A549 (cell line): ENCODE results near the gene FANCG. TPM values are rescaled to one million over a fixed set of nuclear protein-coding genes. Genes with fewer than 3 reads are reported as not detected.

Experiments
- ATAC-seq, 2 experiments: fragments of 200-7000 bp in 1 of 2; fragments of >200 bp in 1 of 2; cut with Nextera tagmentation in 1 of 2; cut with Tn5 transposase in 1 of 2; 3 replicates each; pipeline versions ENCODE4 v1.8.0 to v1.9.1; 2018 to 2020; ENCODE audit warnings: mild to moderate bottlenecking in 1 of 2, moderate library complexity in 1 of 2
- CTCF ChIA-PET: fragments of 300-600 bp; sonication (Branson Sonifier 250); formaldehyde crosslinking; extraction: SDS; loops from one replicate; lab custom pipeline; 2021; ENCODE audit warnings: antibody characterized with exemption, inconsistent platforms; lab: Yijun Ruan, JAX
- POLR2A ChIA-PET: fragments of 350-600 bp; formaldehyde crosslinking; extraction: SDS; loops from one replicate; lab custom pipeline; 2021; ENCODE audit warnings: antibody characterized with exemption, inconsistent platforms; lab: Yijun Ruan, JAX
- DNase-seq, 2 experiments: peaks; one replicate each; pipeline versions ENCODE4 v3.0.0 to v3.0.0-alpha.2; 2011 to 2016; ENCODE audit warnings: low read depth in 1 of 2, low spot score in 1 of 2
- FAIRE-seq: peaks from 2 replicates; lab custom pipeline; 2011; peaks lifted over from hg19 to GRCh38; lab: Jason Lieb, UNC
- H3K27ac ChIP-seq, 2 experiments: fragments of >200 bp; sonication (Bioruptor Twin); formaldehyde crosslinking; 3 replicates each; pipeline ENCODE4 v1.5.1; 2016 to 2017
- H3K4me1 ChIP-seq: fragments of >200 bp; sonication (Bioruptor Twin); formaldehyde crosslinking; 3 replicates; pipeline ENCODE4 v1.6.1; 2016
- H3K4me2 ChIP-seq: fragments of >200 bp; sonication (Bioruptor Twin); formaldehyde crosslinking; 3 replicates; pipeline ENCODE4 v1.6.1; 2016
- H3K4me3 ChIP-seq: fragments of >200 bp; sonication (Bioruptor Twin); formaldehyde crosslinking; 3 replicates; pipeline ENCODE4 v1.5.1; 2016
- H3K9me3 ChIP-seq: fragments of >200 bp; sonication (Bioruptor Twin); formaldehyde crosslinking; 3 replicates; pipeline ENCODE4 v1.6.1; 2016
- ATOH8 ChIP-seq: fragments of 250-450 bp; sonication (Bioruptor Pico); IDR thresholded peaks from 2 replicates; pipeline ENCODE4 v1.5.0; 2020; ENCODE audit warnings: low read depth, mild to moderate bottlenecking, moderate library complexity
- BCL3 ChIP-seq: fragments of >200 bp; sonication (Bioruptor Twin); formaldehyde crosslinking; IDR thresholded peaks from 3 replicates; pipeline ENCODE4 v1.6.1; 2016
- BHLHE40 ChIP-seq: IDR thresholded peaks from 2 replicates; pipeline ENCODE4 v1.6.1; 2012; ENCODE audit warnings: low read depth, low read length, inconsistent platforms
- CBX2 ChIP-seq: fragments of 200-600 bp; sonication (generic); IDR thresholded peaks from 2 replicates; pipeline ENCODE4 v1.6.1; 2016; ENCODE audit warnings: low read depth, mild to moderate bottlenecking, borderline replicate concordance
- CBX8 ChIP-seq: fragments of 200-600 bp; sonication (generic); IDR thresholded peaks from 2 replicates; pipeline ENCODE4 v1.6.1; 2016
- CEBPB ChIP-seq, 2 experiments: fragments of >200 bp in 1 of 2; sonication (Bioruptor Twin) in 1 of 2; formaldehyde crosslinking in 1 of 2; IDR thresholded peaks; 2 replicates each; pipeline ENCODE4 v1.6.1; 2012 to 2016
- CTCF ChIP-seq: fragments of >200 bp; sonication (Bioruptor Twin); formaldehyde crosslinking; IDR thresholded peaks from 3 replicates; pipeline ENCODE4 v1.5.1; 2016
- EHMT2 ChIP-seq: fragments of 200-600 bp; sonication (generic); IDR thresholded peaks from 2 replicates; pipeline ENCODE4 v1.6.1; 2016; ENCODE audit warnings: antibody characterized with exemption, low read depth, mild to moderate bottlenecking, moderate library complexity
- ELK1 ChIP-seq: fragments of 150-350 bp; IDR thresholded peaks from 2 replicates; pipeline ENCODE4 v1.6.1; 2014; ENCODE audit warnings: low read depth, mild to moderate bottlenecking, low read length
- ESRRA ChIP-seq: fragments of 150-350 bp; IDR thresholded peaks from 2 replicates; pipeline ENCODE4 v1.6.1; 2014; ENCODE audit warnings: mild to moderate bottlenecking, low read length, borderline replicate concordance
- FOSL2 ChIP-seq, 2 experiments: fragments of 450-650 bp in 1 of 2; fragments of >200 bp in 1 of 2; sonication (Bioruptor Twin) in 1 of 2; formaldehyde crosslinking; IDR thresholded peaks; 2 replicates each; pipeline versions ENCODE4 v1.5.0 to v1.6.1; 2016 to 2020; ENCODE audit warnings: mild to moderate bottlenecking in 1 of 2, moderate library complexity in 1 of 2
- FOXS1 ChIP-seq: fragments of 250-450 bp; sonication (Bioruptor Pico); IDR thresholded peaks from 2 replicates; pipeline ENCODE4 v1.5.0; 2020; ENCODE audit warnings: mild to moderate bottlenecking, moderate library complexity
- GATA3 ChIP-seq: IDR thresholded peaks from 2 replicates; pipeline ENCODE4 v1.6.1; 2012; ENCODE audit warnings: borderline replicate concordance
- HES2 ChIP-seq: fragments of >200 bp; sonication (Bioruptor Twin); formaldehyde crosslinking; IDR thresholded peaks from 2 replicates; pipeline ENCODE4 v1.6.1; 2016
- HEYL ChIP-seq: fragments of 250-450 bp; sonication (Bioruptor Pico); IDR thresholded peaks from 2 replicates; pipeline ENCODE4 v1.8.0; 2021; ENCODE audit warnings: mild to moderate bottlenecking, moderate library complexity
- HOXA7 ChIP-seq: fragments of 250-450 bp; sonication (Bioruptor Pico); IDR thresholded peaks from 2 replicates; pipeline ENCODE4 v1.5.0; 2020; ENCODE audit warnings: mild to moderate bottlenecking, moderate library complexity
- KDM1A ChIP-seq: fragments of 200-600 bp; sonication (generic); IDR thresholded peaks from 2 replicates; pipeline ENCODE4 v1.6.1; 2016; ENCODE audit warnings: low read depth, mild to moderate bottlenecking
- KDM5A ChIP-seq: fragments of 200-600 bp; sonication (generic); IDR thresholded peaks from 2 replicates; pipeline ENCODE4 v1.6.1; 2016; ENCODE audit warnings: antibody characterized with exemption, mild to moderate bottlenecking
- MAX ChIP-seq: IDR thresholded peaks from 2 replicates; pipeline ENCODE4 v1.6.1; 2012
- MYC ChIP-seq: IDR thresholded peaks from 2 replicates; pipeline ENCODE4 v1.6.1; 2012; ENCODE audit warnings: mild to moderate bottlenecking, inconsistent platforms, low read length, improper control_type of control experiment, borderline replicate concordance
- NFE2L2 ChIP-seq: fragments of 150-350 bp; conservative IDR thresholded peaks from 2 replicates; pipeline ENCODE4 v1.6.1; 2014; ENCODE audit warnings: low read length
- NPAS2 ChIP-seq: fragments of 250-450 bp; sonication (Bioruptor Pico); IDR thresholded peaks from 2 replicates; pipeline ENCODE4 v1.8.0; 2022; ENCODE audit warnings: mild to moderate bottlenecking, moderate library complexity, borderline replicate concordance
- PBX3 ChIP-seq: IDR thresholded peaks from 2 replicates; pipeline ENCODE4 v1.6.1; 2012
- PHF8 ChIP-seq: fragments of 200-600 bp; sonication (generic); IDR thresholded peaks from 2 replicates; pipeline ENCODE4 v1.6.1; 2016; ENCODE audit warnings: low read depth, mild to moderate bottlenecking, antibody characterized with exemption, moderate library complexity, borderline replicate concordance
- POLR2A ChIP-seq: IDR thresholded peaks from 2 replicates; pipeline ENCODE4 v1.6.1; 2012; ENCODE audit warnings: mild to moderate bottlenecking, low read length
- POLR2AphosphoS2 ChIP-seq: conservative IDR thresholded peaks from 2 replicates; pipeline ENCODE4 v1.6.1; 2012; ENCODE audit warnings: low read length, improper control_type of control experiment, inconsistent platforms
- RAD21 ChIP-seq, 2 experiments: fragments of >200 bp in 1 of 2; sonication (Bioruptor Twin) in 1 of 2; formaldehyde crosslinking in 1 of 2; IDR thresholded peaks in 1 of 2; conservative IDR thresholded peaks in 1 of 2; 2 replicates in 1 of 2; 3 replicates in 1 of 2; pipeline ENCODE4 v1.6.1; 2012 to 2018; ENCODE audit warnings: inconsistent platforms in 1 of 2
- RFX5 ChIP-seq: fragments of 450-650 bp; IDR thresholded peaks from 2 replicates; pipeline ENCODE4 v1.7.1; 2014; ENCODE audit warnings: antibody characterized with exemption, mild to moderate bottlenecking, moderate library complexity
- SREBF2 ChIP-seq: fragments of 450-650 bp; IDR thresholded peaks from 2 replicates; pipeline ENCODE4 v1.6.1; 2014; ENCODE audit warnings: mild to moderate bottlenecking, moderate library complexity
- TFCP2L1 ChIP-seq: fragments of 250-450 bp; sonication (Bioruptor Pico); IDR thresholded peaks from 2 replicates; pipeline ENCODE4 v1.5.0; 2021; ENCODE audit warnings: mild to moderate bottlenecking
- TP53 ChIP-seq: fragments of 250-450 bp; sonication (Bioruptor Pico); IDR thresholded peaks from 2 replicates; pipeline ENCODE4 v1.5.0; 2021; ENCODE audit warnings: mild to moderate bottlenecking, moderate library complexity
- USF2 ChIP-seq: fragments of 450-650 bp; IDR thresholded peaks from 2 replicates; pipeline ENCODE4 v1.6.1; 2014; ENCODE audit warnings: antibody characterized with exemption
- ZC3H11A ChIP-seq: fragments of 450-650 bp; IDR thresholded peaks from 2 replicates; pipeline ENCODE4 v1.6.1; 2014; ENCODE audit warnings: antibody characterized with exemption, mild to moderate bottlenecking
- WGBS: methylation state at CpG from one replicate; pipeline ENCODE4 v1.1.6; 2017; ENCODE audit errors: missing lambda C conversion rate; 5-methylcytosine and 5-hydroxymethylcytosine counted together
- polyA plus RNA-seq, 4 experiments: library from polyadenylated mRNA; depleted of rRNA in 3 of 4; stranded (reverse); fragments of >200 nt; fragmentation: RNase III in 1 of 4; extraction: RNeasy Plus Mini Kit Qiagen cat#74134 plus additional on column Dnase treatment in 1 of 4; gene quantifications; 2 replicates in 3 of 4; 3 replicates in 1 of 4; pipeline ENCODE4 v1.2.3, GENCODE V29; 2011 to 2017

Gene FANCG
- polyA plus RNA-seq, 2 of the 4 experiments (the other 2 are of a cell fraction): 34.9 to 53.5 TPM

GRCh38 chr9:35071814-35072460, 7.8 kb downstream of the FANCG start:
- no peak for FAIRE-seq
- Histone ChIP-seq H3K4me2 (peak overlapping the region; percentile 83), H3K9me3 (no peaks in the 10 kb centered on the region), H3K27ac (peak overlapping the region; percentile 97 to 98), H3K4me3 (peak overlapping the region; percentile 92), H3K4me1 (peaks cover 28% of the 10 kb centered on the region)
- POLR2A ChIA-PET: interaction anchor here (0.7 to 3.2 kb wide), 26 partner anchors 8 to 533 kb away, joined by 3 to 47 read pairs (median 6); partner anchors contain the start of genes ATOSB, DNAJB5, FANCG and PIGO
- ATAC-seq: peak; percentile 81 to 87
- CTCF ChIA-PET: interaction anchor here (1.1 to 3.8 kb wide), 13 partner anchors 8 to 172 kb away, joined by 3 to 27 read pairs (median 5); partner anchors contain the start of genes ATOSB, FANCG and PIGO
- DNase-seq: peak; percentile 77 to 92
- WGBS: 0% methylated on average over 13 of the region's 79 CpGs
- no peak for TF ChIP-seq ZC3H11A
- TF ChIP-seq CEBPB (IDR thresholded peaks at IDR 0.05): no peak
- TF ChIP-seq RFX5: no peak
- TF ChIP-seq NPAS2 (CRISPR knock-in tag): no peak
- TF ChIP-seq PHF8: peak; percentile 82
- peak; percentile 79; the same call in 1 of the 2 replicates for TF ChIP-seq MYC
- no peak for TF ChIP-seq POLR2AphosphoS2
- no peak for TF ChIP-seq PBX3
- TF ChIP-seq ELK1: no peak
- no peak for TF ChIP-seq HEYL (CRISPR knock-in tag)
- TF ChIP-seq ESRRA: no peak
- TF ChIP-seq CBX8: no peak
- no peak for TF ChIP-seq BHLHE40
- TF ChIP-seq CBX2: no peak
- TF ChIP-seq FOSL2 (IDR thresholded peaks at IDR 0.05): no peak
- peak; percentile 31 for TF ChIP-seq FOSL2 (CRISPR knock-in tag; IDR thresholded peaks at IDR 0.05)
- TF ChIP-seq TP53 (CRISPR knock-in tag): 0 out of 2 replicates have a peak, but pooled peaks have one; percentile 13
- TF ChIP-seq KDM5A: no peak
- peak; percentile 61; the same call in 1 of the 2 replicates for TF ChIP-seq MAX
- 0 out of 2 replicates have a peak, but pooled peaks have one; percentile 29 for TF ChIP-seq ATOH8
- TF ChIP-seq USF2: no peak
- TF ChIP-seq HOXA7: 0 out of 2 replicates have a peak, but pooled peaks have one; percentile 45
- TF ChIP-seq KDM1A: no peak
- TF ChIP-seq NFE2L2: peak; percentile 60
- TF ChIP-seq HES2: no peak
- TF ChIP-seq CTCF: peak; percentile 59
- no peak for TF ChIP-seq RAD21 (conservative IDR thresholded peaks at IDR 0.05 in 1 of 2, IDR thresholded peaks at IDR 0.05 in 1 of 2)
- no peak; the same call in 1 of the 2 replicates for TF ChIP-seq TFCP2L1 (CRISPR knock-in tag)
- no peak for TF ChIP-seq EHMT2
- no peak for TF ChIP-seq FOXS1 (CRISPR knock-in tag)
- no peak; the same call in 1 of the 2 replicates for TF ChIP-seq POLR2A
- no peak for TF ChIP-seq BCL3
- TF ChIP-seq SREBF2: no peak
- TF ChIP-seq GATA3: no peak
